Inflammatory macrophage treated with lipopolysaccharide for 1 hour (primary cell): ENCODE measurements around the gene POU5F1.
A peak's percentile ranks its signal among the peaks of the same experiment; 100 is the strongest.
"Not testable (repeated sequence)": the region's sequence is repeated elsewhere in the genome, so short reads cannot be mapped to it uniquely, and the experiment has no call there.

ENCODE experiments used
- DNase-seq, 2 donors: peaks; one replicate each; pipeline ENCODE4 v3.0.0-alpha.2; 2020 to 2022

The POU5F1 gene

DNA sequence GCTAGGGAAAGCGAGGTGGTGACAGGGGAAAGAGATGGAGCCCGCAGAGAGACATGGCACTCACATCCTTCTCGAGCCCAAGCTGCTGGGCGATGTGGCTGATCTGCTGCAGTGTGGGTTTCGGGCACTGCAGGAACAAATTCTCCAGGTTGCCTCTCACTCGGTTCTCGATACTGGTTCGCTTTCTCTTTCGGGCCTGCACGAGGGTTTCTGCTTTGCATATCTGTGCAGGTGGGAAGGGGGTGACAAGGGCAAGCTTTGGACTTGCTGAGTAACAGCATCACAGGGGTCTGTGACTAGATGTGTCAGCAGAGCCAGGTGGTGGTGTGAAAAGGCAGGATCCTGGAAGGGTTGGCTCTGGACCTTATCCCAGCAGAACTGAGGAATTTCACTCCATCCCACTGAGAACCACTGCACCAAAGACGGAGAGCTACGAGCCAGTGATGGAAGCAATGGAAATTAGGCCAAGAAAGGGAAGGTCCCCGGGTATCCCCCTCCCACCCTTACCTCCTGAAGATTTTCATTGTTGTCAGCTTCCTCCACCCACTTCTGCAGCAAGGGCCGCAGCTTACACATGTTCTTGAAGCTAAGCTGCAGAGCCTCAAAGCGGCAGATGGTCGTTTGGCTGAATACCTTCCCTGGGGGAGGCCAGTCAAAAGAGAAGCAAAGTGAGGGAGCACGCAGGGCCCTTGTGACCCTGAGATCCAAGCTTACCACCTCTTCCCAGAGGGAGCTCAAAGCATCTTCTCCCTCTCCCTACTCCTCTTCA is 5.2 kb downstream of the POU5F1 start:
- DNase-seq, result not testable (repeated sequence)

DNA sequence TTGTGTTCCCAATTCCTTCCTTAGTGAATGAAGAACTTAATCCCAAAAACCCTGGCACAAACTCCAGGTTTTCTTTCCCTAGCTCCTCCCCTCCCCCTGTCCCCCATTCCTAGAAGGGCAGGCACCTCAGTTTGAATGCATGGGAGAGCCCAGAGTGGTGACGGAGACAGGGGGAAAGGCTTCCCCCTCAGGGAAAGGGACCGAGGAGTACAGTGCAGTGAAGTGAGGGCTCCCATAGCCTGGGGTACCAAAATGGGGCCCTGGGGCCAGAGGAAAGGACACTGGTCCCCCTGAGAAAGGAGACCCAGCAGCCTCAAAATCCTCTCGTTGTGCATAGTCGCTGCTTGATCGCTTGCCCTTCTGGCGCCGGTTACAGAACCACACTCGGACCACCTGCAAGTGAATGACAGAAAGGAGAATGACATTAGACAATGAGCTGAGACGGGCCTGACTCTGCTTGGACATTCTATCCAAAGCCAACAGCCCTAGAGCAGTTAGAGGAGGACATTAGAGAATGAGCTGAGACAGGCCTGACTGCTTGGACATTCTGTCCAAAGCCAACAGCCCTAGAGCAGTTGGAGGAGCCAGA is 5.9 kb downstream of the POU5F1 start:
- DNase-seq, result not testable (repeated sequence)

DNA sequence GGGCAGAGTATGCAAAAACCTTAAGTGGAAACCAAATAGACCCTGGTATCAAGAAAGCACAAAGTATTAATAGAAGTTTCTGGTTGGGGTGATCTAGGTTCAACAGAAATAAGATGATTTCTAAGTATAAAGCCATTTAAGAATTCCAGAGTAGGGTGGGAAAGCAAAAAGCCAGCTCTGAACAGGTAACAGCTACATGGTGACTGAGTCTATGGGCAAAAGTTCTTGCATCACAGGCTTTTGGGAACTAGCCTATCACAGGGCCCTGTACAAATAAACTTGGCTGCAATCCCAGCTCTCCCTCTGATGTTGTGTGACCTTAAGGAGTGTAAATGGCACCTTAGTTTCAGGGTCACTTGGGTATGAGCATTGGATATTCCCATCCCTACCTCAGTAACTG is 6.6 kb downstream of the POU5F1 start:
- DNase-seq, result no peak

DNA sequence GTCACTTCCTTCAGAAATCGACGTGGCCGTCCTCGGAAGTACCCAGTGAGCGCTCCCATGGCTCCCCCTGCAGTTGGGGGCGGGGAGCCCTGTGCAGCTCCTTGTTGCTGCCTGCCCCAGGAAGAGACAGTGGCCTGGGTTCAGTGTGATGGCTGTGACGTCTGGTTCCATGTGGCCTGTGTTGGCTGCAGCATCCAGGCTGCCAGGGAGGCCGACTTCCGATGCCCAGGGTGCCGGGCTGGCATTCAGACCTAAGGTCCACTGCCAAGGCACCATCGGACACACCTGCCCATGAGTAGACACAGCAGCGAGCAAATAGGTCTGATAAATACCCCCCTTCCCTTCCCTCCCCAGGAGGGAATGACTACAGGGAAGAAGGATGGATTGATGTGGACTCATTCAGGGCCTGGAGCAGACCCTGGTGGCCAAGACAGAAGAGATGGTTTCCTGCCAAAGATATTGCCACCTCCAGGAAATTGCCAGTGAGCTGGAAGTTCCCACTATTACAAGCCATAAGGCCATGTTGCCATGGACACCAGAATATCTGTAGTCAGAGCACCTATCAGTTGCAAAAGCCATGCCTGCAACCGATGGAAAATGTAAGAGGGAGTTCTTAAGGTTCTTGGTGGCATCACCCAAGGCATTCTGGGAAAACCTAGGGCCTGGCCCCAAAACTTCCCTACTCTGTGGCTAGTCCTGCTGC is 7.9 kb downstream of the POU5F1 start:
- peak; percentile 6 to 34 for DNase-seq

DNA sequence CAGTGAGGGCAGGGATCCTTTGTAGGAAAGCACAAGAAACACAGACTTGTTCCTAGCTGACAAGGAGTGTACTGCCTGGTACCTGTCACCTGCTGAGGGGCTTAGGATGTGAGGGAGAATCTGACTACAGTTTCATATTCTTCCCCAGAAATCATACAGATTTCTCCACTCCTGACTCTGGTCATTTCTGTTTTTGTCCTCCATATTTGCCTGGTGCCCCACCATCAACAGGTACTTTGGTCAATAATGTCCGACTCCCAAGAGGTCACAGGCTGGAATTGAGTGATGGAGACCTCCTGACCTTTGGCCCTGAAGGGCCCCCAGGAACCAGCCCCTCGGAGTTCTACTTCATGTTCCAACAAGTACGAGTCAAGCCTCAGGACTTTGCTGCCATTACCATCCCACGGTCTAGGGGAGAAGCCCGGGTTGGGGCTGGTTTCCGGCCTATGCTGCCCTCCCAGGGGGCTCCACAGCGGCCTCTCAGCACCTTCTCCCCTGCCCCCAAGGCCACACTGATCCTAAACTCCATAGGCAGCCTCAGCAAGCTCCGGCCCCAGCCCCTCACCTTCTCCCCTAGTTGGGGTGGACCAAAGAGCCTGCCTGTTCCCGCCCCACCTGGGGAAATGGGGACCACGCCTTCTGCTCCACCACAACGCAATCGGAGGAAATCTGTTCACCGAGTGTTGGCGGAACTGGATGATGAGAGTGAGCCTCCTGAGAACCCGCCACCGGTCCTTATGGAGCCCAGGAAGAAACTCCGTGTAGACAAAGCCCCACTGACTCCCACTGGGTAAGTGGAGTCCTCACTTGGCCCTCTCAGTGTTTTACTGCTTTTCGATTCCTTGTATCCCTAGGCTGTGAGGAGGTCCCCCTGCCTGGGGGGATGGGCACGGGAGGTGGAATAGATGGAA is 9.0 kb downstream of the POU5F1 start:
- DNase-seq, result no peak

DNA sequence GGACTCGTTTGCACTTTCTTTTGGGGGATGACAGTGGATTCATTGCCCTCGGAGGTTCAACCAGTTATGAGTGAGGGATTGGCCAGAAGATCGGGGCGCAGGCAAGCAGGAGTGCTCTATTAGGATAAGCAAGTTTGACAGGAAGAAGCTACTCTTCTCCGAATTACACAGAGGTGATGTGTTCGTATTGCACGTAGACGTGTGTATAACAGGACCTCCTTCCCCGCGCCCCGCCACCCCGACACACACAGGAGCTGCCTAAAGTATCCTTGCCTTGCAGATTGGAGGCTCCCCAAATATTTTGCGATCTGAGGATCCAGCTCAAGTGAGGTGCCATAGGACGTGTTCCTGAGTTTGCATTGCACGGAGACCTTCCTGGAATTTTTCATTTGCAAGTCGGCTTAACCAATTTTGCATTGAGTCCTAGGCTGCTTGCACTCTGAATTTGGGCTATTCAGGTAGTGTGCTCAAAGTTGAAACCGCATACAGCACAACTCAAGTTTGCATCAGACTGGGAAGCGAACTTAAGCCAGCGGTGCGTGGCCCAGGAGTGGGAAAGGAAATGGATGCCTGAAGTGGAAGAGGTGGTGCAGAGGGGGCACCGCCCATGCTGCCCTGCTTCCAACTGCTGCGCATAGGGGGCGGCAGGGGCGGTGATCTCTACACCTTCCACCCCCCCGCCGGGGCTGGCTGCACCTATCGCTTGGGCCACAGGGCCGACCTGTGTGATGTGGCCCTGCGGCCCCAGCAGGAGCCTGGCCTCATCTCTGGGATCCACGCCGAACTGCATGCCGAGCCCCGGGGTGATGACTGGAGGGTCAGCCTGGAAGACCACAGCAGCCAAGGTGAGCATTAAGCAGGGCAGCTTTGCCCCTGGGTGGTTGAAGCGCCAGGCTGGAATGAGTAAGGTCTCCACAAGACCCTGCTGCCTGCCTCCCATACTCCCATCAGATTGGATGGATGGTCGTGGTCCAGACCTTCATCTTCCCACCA is 11.3 kb downstream of the POU5F1 start:
- DNase-seq, result no peak

DNA sequence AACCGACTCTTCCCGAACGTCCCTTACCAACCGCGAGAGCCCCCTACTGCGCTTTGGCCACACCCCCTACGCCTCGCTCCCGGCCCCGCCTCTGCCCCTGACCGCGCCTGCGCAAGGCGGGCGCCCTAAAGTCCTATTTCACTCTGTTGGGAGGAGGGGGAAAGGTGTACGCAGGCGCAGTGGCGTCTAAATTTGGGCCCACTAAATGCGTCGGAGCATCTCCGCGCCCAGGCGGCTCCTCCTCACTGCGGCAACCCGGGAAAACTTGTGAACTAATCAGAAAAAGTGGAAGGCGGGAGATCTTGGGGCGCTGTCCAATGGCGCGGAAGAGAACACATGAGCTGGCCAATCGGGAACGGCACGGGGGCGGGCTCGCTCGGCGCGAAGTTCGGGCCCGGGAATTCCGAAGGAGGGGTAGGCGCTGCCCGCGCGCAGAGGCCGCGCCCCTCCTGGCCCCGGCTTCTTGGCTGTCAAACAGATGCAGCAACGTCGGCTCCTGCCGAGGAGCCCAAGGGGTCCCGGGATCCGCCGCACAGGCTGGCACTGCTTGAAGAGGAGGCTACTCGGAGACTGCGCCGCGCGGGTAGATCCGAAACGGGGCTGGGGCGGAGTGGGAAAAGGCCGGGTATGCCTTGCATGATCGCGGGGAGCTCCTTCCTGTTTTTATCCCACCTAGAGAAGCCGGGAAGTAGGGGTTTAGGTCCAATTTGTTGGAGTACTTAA is 12.2 kb downstream of the POU5F1 start, which contains the start of gene TCF19:
Gene TCF19, plus strand, starts transcription at position 450 of the 723 bp plus-strand sequence. CDS start 881 bp downstream, outside the sequence.
- DNase-seq, result peak; percentile 99 to 100

DNA sequence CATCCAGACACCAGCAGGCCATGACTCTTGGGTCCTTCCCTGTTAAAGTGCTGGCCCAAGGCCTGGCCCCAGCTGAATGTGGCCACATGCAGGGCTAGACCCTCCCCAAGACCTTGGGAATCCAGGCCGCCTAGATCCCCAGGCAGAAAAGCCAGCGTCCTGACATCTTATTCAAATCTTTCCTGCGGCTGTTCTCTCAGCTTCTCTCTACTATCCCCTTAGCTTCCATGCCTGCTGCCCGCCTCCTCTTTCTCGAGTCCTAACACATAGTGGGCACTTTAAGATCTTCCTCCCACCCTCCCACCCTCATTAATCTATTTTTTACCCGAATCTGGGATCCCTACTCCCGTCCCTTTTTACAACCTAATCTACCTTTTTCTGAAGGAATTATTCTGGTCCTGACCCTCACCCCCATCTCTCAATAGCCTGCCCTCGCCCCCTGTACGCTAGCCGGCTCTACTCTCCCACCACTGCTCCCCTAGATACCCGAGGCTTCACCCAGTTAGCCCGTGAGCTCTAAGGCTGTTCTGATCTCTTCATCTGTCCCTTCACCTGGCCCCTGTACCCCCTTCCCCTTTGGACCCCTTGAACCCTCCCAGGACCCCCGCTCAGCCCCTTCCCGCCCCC is 12.9 kb downstream of the POU5F1 start, which contains the start of gene CCHCR1:
Gene CCHCR1, minus strand, starts transcription at position 290 of the 627 bp plus-strand sequence. Its CDS starts 202 bp downstream, at position 88.
- no peak for DNase-seq

DNA sequence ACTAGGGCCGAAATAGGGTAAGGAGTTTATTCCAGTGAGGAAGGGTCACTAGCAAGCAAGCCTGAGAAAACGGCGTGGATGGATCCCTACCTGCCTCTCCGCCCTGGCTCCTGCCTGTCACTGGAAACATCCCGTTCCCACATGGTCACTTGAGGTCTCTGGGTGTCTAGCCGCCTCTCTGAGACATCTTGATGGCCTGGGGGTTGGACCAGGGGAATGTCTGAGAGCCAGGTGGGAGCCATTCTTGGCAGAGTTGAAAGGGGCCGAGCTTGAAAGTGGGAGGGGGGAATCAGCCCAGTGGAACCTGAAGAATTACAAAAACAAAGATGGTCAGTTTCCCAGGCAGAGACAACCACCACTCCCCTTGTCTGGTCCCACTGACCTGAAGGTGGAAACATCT is 13.8 kb downstream of the POU5F1 start:
- no peak for DNase-seq

DNA sequence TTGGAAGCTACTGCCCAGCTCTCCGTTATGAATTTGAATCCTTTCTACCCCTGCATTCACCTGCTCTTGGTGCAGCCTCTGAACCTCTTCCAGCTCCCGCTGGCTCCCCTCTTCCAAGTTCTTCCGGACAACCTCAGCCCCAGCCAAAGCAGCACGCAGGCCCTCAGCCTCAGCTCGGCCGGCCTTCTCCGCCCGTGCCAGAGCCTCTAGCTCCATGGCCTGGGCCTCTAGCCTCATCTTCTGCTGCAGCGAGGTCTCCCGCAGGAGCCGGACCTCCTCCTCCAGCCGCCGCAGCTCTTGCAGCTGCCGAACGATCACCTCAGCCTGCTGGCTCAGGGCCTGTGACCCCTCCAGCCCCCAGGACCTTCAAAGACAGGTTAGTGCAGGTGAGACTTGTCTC is 16.0 kb downstream of the POU5F1 start:
- no peak for DNase-seq

DNA sequence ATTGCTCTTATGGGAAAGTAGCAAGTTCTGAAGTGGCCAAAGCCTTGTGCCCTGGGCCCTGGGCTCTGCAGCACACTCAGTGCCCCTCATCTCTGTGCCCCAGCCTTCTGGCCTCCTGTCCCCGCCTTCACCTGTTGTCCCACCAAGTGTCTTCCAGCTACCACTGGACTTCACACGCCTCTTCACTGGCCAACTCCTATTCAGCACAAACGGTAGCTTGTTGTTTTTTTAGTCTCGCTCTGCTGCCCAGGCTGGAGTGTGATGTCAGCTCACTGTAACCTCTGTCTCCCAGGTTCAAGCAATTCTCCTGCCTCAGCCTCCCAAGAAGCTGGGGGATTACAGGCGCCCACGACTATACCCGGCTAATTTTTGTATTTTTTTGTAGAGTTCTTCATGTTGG is 17.7 kb downstream of the POU5F1 start:
- no peak for DNase-seq

DNA sequence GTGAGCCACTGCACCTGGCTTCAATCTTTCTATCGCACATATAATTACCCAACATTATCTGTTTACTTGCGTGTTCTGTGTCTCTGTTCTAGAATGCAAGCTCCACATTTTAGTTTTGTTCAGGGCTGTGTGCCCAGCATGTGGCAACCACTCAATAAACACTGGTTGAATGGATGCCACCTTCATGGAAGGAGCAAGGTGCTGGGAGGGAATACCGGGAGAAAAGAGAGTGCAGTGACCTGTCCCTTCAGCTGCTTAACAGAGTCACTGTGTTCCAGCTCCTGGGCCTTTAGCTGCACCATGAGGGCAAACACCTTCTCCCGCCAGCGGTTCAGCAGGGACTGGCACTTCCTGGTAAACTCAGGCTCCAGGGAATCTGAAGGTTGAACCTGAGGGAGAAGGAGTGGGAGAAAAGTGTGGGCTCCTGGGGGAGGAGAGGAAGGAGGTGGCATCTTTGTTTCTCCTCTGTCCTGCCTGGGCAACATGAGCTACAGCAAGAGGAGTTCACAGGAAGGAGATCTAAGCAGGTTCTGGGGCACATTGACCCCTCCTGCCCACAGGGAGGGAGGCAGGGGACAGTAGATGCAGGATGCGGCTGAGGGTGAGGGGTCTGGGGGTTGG is 20.5 kb downstream of the POU5F1 start:
- no peak for DNase-seq

DNA sequence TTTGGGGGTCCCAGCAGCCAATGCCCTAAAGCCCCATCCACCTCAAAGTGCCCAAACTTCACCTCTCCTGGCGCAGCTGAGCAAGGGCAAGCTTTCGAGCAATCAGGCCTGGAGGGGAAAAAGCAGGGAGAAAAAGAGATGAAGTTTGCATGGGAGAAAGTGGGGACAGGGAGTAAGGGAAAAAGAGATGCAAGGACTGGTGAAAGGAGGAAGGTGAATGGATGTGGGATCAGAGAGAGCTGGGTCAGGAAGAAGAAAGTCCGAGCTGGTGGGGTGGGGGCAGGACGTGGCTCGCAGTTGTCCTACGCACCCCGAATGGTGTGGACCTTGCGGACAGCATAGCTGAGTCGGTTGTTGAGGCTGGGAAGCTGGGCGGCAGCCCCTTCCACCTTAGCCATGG is 25.1 kb downstream of the POU5F1 start:
- DNase-seq, result no peak

DNA sequence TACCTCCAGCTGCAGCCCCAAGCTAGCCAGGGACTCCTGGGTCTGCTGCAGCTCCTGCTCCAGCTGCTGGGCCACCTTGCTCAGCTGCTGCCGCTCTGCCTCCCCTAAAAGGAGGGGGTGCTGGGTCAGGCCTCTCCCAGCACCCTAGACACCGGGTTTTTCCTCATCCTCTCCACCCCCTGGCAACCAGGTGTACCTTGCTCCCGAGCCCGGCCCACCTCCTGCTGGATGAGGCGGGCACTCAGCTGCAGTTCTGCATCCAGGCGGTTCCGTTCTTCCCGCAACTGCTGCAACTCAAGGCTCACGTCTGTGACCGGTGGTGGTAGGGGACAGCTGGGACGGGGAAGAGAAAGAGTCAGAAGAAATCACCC is 25.5 kb downstream of the POU5F1 start:
- DNase-seq, result no peak

DNA sequence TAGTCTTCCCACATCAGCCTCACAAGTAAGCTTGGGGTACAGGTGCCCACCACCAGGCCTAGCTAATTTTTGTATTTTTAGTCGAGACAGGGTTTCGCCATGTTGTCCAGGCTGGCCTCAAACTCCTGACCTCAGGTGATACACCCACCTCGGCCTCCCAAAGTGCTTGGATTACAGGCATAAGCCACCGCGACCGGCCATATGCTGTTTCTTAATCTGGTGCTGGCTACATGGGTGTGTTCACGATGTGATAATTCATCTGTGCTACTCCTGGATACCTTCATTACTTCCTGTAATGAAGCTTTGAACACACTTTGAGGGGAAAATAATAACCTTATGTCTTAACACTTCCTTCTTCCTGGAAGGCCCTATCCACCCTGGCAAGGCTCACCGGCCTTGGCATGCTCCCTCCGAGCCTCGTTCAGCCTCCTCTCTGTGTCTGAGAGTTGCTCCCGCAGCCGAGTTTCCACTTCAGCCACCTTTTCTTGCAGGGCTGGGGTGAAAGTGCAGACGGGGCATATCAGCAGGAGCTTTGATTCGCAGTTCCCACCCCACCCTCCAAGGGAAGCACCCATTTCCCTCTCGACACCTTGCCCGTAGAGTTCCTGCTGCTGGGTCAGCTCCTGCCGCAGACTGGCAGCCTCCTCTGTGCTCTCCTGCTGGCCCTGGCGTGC is 26.0 kb downstream of the POU5F1 start:
- DNase-seq, result no peak

DNA sequence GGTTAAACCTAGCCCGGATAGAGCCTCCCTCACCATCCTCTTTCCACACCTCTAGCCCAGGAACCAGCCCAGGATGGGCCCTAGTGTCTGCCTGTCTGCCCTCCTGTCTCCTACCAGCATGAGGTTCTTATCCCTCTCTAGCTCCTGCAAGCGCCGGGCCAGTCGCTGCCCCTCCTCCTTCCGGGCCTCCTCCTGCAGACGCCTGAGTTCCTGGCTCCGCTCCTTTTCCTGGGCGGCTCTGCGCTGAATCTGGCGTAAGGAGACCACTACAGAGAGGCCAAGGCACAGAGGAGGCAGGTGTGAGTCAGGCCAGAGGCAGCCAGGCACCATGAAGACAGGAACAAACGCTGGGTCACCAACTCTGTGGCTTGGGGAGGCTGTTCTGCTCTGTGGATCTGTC is 27.3 kb downstream of the POU5F1 start:
- no peak for DNase-seq

DNA sequence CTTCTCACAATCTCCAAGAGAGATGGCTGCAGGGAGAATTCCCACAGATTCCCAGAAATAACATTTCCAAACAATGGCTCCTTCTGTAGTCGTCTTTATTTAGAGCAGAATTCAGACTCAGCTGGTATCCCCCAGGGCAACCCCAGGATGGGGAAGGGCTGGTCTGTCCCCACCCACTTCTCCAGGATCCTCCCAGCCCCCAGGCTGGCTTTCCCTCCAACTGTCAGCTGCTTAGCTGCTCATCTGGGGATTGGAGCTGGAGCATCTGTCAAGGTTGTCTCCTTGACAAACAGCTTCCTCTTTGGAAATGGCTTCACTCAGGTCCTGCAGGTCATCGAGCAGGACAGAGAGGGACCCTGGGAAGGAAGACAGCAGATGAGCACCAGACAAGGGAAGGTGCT is 28.1 kb downstream of the POU5F1 start:
- DNase-seq, result peak in 1 of 2 donors; percentile 29

DNA sequence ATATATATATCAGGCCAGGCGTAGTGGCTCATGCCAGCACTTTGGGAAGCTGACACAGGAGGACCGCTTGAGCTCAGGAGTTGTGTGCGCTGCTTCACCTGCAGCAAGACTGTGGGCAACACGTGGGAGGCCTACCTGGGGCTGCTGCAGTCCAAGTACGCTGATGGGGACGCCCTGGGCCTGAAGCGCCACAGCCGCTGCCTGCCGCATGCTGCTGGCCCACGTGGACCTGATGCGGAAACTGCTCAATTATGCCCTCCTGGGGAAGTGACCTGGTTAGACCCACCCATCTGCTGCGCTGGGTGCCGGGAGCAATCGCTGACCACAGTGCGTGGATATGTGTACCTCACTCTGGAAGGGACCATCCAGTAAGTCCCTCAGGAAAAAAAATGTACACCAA is 29.8 kb downstream of the POU5F1 start:
- no peak for DNase-seq

DNA sequence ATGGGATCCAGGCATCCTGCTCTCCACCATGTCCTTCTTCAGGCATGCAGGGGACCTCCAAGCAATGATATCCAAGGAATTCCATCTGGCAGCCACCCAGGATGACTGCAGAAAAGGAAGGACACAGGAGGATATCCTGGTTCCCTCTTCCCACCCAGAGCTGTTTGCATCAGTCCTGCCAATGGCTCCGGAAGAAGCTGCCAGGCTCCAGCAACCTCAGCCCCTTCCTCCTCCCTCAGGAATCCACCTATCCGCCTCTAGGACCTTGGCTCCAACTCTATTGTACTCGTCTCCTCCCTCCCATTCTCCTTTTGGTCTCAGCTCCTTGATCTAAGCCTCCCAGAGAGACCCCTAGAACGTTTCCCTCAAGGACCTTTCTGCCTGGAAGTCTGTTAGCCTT is 30.9 kb downstream of the POU5F1 start:
- DNase-seq, result no peak
